Stimulated activated CD4-positive, alpha-beta T cell treated with anti-CD3 and anti-CD28 coated beads, Interleukin-15, amount 100 ng/mL, for 1 hour (primary cell): ENCODE data around the gene BMF.
"Not testable (repeated sequence)": the region's sequence is repeated elsewhere in the genome, so short reads cannot be mapped to it uniquely, and the experiment has no call there.

Experiments used
- DNase-seq, 2 donors: peaks; one replicate each; pipeline ENCODE4 v3.0.0-alpha.2; 2020; ENCODE audit warnings: low read depth in 1 of 2, low spot score in 1 of 2

Gene BMF

DNA sequence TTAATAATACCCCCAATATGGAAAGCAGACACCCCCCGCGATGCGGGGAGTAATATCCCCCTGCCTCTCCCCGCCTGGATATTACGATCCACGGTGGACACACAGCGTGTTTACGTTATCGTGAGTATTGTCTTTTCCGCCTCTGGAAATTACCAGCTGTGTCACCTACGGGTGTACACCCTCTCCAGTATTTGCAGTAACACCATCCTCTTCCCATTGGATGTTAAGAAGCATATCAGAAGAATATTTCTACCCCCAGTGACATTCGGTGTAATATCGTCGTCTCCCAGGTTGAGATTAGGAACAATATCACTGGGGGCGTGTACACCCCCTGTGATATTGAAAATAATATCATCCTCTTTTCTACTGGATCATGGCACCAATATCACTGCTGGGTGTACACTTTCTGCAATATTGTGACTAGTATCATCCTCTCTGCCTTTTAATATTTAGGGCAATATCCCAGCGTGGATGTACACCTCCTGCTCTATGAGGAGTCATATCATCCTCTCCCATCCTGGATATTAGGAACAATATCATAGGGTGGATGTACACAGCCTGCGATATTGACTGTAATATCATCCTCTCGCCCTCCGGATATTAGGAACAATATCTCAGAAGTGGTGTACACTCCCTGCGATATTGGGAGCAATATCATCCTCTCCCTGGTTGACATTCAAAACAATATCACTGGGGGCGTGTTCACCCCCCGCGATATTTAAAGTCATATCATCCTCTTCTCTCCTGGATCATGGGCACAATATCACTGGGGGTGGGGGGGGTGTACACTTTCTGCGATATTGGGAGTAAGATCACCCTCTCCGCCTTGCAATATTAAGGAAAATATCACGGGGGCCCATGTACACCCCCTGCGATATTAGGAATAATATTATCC is 20.3 kb upstream of the BMF start:
- no peak for DNase-seq

DNA sequence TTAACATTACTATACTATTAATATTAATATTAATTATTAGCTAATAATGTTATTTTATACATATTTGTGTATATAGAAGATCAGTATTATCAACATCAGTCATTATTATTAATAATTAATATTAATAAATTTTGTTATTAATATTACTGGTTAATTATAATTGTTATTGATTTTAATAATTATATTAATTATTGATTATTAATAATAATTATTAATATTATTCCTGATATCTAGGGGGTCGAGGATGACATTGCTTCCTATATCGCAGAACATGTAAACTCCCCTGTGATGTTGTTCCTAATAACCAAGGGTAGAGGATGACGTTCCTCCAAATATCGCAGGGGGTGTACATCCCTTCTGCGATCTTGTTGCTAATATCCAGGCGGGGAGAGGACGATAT is 17.3 kb upstream of the BMF start:
- DNase-seq, result no peak

DNA sequence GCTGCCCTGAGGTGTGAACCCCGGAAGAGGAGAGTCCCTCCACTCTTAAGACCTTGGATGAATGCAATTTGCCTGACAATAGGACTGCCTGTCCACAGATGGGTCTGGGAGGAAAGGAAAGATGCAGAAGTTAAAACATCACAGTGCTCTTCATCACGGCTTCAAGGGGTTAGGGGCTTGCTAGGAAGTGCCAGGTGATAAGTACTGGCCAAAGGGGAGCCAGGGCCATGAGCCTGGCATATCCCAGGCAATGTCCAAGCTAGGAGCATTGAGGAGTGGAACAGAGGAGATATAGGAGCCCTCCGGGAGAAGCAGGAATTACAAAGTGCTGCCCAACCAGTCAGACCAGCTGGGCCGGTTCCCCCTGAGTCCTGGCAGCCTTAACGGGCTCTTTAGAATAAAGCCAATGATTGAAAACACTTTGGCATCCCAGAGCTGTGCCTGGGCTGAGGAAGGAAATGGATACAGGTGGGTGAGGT is 16.2 kb upstream of the BMF start:
- not testable (repeated sequence) for DNase-seq

DNA sequence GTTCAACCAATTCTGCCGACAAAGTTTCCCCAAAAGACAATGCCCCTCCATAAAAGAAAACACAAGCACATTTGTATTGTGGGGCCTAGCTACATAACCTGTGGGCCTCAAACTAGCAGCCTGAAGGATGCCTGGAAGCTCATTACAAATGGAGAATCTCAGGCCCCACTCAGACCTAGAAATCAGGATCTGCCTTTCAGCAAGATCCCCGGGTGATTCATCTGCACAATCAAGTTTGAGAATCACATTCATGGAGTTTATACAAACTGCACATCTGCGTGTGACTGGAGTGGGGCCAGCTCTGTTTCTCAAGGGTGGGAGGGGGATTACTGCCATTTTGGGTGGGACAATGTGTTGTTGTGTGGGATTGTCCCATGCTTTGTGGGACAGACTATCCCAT is 15.7 kb upstream of the BMF start:
- DNase-seq, result not testable (repeated sequence)

DNA sequence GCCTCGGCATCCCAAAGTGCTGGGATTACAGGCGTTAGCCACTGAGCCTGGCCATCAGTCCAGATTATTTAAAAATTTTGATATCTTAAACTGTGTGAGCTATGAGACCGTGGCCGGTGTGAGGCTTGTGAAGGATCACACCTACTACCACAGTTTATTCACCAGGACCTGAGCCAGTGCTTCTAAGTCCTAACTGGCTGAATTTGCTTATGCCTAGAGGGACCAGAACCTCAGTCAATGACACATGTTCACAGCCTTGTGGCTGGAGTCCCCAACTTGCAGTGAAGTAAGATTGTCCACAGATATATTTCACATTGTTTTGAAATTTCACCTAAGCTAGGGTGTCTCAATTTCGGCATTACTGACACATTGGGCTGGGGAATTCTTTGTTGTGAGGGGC is 15.2 kb upstream of the BMF start:
- DNase-seq, result not testable (repeated sequence)

DNA sequence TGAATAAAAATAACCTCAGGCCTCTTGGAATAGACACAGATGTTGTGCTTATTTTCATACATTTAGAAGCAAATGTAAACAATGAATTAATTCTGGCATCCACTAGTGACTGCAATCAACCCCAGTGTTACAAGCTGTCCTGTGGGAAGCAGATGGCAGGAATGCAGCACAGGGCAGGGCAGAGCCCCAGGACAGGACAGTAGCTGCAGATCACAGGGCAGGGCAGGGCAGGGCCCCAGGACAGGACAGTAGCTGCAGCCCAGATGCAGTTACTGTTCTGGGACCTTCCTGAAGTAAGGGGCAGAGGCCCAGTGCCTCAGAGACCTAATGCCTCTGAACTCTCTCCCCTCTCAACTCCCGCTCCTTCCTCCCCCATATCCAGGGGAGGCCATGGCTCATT is 14.3 kb upstream of the BMF start:
- DNase-seq, result not testable (repeated sequence)

DNA sequence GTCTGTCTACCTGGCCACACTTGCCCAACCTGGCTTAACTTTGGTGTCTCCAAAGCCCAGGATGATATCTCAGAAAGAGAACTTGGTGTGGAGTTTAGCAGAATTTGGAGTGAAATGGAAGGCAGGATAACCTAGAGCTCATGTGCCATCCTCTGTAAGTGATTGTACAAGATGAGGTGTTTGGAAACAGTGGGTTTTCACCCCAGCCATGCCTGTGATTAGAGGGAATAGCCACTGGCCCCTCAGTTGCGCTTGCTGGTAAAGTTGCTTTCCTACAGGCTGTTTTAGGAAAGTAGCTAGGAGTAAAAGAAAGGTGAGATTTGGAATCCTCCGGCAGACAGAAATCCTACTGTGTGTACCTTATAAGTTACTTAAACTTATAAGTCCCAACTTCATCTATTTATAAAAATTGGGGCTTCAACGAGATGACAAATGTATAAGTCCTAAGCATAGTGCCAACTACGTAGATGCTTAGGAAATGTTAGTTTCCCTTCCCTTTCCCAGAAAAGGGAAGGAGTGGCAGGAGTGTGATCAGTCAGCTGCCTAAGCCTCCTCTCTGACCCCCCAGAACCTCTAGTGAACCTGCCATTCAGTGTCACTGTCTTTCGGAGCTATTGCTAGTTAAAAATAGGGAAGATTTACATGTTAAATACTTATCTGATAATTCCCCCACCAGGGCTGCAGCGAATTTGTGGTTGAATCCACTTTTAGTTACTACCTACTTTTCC is 13.4 kb upstream of the BMF start:
- no peak for DNase-seq

DNA sequence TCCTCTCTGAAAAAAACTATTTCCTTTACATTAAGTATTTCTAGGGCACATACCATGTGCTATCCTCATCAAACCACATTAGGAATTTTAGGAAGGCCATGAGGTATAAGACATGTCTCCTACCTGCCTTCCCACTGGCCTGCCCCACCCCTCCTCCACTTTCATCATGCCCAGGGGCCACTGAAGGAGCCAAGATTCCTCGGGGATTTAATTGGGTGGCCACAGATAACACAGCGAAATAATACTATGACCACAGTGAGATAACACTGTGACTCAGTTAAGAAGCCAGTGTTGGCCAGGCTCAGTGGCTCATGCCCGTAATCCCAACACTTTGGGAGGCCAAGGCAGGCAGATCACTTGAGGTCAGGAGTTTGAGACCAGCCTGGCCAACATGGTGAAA is 9.8 kb upstream of the BMF start:
- no peak for DNase-seq

DNA sequence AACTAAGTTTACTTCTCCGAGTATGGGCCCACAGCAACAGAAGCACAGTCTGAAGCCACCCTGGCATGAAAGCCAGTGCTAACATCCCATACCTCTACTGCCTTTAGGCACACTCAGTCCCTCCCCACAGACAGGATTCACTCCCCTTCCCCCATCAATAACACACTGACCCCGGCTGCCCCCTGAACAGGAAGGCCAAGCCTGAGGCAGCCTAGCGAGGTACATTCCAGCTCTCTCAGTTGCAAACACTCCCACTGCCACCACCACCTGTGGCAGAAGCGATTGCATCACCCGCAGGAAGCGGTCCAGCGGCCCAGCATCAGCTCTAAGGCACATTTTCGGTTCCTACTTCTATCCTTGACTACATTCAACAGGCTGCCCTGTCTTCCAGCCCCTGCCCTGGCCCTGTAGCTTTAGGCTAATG is 7.0 kb upstream of the BMF start:
- no peak for DNase-seq

DNA sequence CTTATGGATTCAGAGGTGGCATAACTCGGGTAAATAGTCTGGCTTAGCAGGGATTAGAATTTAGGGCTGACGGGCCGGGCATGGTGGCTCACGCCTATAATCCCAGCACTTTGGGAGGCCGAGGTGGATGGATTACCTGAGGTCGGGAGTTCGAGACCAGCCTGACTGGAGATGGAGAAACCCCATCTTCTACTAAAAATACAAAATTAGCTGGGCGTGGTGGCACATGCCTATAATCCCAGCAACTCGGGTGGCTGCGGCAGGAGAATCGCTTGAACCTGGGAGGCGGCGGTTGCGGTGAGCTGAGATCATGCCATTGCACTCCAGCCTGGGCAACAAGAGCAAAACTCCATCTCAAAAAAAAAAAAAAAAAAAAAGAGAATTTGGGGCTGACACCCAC is 6.4 kb upstream of the BMF start:
- not testable (repeated sequence) for DNase-seq

DNA sequence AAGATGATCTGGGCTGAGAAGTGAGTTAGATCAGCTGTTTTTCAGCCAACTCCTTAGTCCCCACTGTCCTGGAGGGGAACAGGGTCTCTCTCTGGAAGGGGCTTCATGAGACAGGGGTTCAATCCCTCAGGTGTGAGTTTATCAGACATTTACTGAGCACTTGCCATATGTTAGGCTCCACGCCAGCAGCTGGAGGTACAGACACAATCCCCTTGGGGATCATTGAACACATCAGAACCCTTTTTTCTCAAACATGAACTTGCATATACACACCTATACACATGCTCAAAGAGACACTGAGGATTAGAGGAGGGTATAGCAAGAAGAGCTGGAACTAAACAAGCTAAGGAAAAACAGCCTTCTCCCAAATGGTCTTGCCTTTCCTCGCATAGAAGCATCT is 5.5 kb upstream of the BMF start:
- DNase-seq, result no peak

DNA sequence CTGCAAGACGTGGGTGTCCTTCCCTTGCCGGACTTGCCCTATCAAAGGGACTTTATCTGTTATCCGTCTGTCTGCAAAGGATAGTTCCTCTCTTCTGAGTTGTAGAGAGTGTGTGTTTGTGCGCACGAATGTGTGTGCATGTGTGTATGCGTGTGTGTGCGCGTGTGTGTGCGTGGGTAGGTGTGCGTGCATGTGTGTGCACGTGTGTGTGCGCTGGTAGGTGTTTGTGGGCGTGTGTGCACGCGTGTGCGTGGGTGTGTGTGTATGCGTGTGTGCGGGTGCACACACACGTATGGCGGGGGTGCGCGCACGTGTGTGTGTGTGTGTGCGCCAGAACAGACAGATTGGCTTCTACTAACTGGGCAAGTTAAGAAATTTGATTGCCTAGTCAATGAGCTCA is 4.1 kb upstream of the BMF start:
- DNase-seq, result no peak

DNA sequence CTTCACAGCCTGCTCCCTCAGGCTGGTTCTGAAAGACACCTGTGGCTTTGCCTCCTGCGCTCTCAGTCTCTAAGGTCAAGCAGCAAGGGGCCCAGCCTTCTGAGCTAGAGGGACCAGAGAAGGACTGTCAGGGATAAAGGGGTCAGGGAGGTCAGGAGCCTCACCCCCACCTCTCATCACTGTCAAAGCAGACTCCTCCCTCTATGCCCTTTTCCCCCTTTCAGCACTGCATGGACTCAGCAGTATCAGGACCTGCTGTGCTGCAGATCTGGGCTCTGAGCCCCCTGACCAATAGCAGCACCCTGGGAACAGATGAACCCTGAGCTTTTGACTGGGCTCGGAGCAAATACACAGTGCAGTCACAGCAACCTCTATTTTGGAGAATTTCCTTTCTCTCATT is 3.2 kb upstream of the BMF start:
- no peak for DNase-seq

DNA sequence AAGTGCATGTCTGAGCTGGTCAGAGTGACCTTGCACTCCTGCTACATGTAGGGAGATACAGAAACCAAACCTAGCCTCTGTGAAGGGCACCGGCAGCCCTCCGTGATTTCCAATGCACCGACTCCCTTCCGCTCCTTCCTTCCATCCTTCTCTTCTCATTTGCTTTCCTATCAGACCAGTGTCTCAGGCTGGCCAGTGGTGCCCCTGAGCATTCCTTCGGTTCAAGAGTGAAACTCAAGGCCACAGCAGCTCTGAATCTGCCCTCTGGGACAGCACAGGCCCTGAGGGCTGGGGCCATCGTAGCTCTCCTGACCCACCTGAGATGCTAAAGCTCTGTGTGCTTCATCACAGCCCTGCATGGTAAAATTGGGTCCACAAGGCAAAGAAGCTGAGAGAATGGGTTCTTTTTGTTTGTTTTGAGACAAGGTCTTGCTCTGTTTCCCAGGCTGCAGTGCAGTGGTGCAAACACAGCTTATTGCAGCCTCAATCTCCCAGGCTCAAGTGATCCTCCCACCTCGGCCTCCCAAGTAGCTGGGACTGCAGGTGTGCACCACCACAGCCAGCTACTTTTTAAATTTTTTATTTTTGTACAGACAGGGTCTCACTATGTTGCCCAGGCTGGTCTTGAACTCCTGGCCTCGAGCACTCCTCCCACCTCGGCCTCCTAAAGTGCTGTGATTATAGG is 2.3 kb upstream of the BMF start:
- no peak for DNase-seq

DNA sequence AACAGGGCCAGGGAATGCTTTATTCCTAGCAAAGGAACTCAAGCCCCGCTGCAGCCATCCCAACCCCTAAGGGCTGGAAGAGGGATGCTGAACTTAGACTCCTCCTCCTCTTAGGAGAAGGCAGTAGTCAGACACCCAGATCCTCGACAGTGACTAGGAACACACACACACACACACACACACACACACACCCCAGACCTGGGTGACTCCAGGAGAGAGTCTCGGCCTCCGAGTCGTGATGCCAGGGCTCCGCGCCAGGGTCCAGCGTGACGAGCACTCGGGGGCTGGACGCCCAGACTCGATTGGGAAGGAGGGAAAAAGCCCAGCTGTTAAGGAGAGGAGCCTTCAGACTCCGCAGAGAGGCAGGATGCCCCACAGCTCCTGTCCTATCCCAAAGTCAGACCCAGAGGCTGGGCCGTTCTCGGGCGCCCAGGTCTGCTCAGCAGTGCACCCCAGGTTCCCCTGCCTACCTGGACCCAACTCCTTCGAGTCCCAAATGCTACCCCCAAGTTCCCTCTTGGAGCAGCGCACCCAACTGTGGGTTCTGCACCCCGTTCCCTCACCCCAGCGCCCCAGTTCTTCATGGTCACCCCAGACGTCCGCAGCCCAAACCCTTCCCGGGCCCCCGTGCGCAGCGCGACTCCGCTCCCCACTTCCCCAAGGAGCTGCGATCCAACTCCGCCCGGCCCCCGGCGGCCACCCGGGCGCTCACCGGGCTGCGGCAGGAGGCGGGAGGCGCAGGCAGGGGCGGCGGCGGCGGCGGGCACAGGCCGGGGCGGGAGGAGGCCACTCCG is 421 bp downstream of the BMF start:
- DNase-seq, result no peak

DNA sequence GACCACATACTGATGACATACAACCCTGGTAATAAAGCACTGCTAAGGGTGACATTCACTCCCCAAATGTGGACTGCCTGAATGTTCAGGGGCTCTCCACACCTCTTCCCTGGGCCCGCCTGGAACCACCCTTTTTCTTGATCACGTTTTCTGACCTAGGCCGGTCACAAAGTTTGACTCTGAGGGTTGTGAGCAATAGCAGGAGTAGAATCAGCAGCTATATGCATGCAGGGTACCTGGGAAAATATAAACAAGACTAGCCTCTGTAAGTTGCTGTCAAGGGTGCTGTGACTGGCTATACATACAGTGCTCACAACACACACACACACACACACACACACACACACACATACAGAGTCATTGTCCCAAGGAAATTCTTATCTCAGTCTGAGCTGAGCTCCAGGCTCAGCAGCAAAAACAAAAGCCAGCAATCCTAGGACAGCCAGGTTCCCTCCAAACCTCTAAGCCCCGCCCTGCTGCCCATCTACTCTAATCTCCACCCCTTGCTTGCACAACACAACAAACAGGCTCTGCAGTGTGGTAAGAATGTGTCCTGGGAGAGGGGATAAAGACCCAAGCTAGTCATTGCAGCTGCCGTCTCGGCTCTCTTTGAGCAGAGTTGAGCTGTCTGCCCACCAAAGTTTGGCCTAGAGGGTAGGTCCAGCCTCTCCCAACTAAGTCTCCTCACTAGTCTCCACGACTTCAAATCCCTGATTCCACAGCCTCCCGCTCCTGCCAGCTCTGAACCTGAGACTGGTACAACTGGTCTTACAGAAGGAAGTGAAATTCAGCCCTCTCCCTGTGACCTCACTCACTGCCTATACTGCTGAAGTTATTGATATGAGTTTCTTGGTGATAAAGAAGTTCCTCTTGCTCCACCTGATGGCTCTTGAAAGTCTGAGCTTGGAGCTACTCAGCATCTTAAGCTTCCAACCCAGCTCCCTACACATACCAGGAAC is 2.2 kb downstream of the BMF start:
- DNase-seq, result no peak

DNA sequence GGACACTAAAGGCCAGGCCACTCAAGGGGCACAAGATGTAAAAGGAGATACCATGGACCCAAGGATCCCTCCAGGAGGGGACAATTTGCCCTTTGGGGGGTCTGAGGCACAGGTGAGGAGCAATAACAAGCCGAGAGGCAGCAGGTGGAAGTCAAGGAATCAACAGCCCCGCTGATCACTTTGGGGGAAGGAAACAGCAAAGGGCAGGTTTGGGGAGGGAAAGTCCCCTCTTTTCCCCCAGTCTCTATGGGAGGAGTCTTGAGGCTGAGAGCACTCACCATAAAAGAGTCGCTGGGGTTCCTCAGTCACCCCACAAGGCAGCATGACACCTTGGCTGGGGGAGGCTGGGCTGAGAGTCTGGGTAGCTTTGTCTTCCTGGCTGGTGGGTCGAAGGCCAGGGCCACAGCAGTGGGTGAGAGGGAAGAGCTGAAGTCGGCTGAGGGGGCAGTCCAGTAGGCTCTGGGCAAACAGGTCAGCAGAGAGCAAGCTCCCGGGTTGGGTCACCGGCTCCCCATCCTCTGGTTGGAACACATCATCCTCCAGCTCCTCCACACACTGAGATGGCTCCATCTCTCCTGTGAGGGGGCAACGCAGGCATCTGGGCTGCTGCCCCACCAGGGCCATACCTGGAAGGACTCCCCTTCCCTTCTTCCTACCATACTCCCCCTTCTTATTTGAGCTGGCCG is 3.0 kb downstream of the BMF start:
- peak in 1 of 2 donors; percentile 31 for DNase-seq

DNA sequence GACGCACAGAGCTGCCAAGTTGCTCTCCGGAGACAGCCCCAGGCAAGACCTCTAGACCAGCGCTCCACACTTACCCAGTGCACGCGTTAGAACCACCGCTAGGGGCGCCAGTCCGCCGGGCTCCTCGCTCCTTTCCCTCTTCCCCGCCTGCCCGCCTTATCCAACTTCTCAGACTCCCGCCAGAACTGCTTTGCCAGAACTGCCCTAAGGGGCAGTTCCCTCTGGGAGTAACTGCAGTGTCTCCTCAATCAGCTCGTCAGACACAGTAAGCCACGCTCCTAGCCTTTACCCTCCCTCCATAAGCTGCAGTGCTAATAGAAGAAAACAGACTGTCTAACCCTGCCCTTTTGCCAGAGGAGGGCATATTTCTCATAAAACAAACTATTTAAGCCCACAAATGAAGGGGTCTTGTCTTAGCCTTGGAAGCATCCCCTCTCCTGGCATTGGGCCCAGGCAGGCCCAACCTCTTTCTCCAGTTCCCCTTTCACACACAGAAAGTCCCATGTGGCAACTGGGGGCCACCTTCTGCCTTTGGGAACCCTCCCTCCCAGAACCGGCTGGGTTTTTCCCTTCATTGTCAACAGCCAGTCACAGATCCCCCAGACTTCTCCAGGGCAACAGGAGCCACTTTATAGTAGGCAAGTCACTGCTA is 3.7 kb downstream of the BMF start:
- DNase-seq, result peak; percentile 48 to 78
